Stomach (tissue), 9 donors: Measurements from ENCODE around the gene SULT1A4. TPM values are rescaled to one million over a fixed set of nuclear protein-coding genes. Genes with fewer than 3 reads are reported as not detected.
A peak's percentile ranks its signal among the peaks of the same experiment; 100 is the strongest.
"Not testable (repeated sequence)": the region's sequence is repeated elsewhere in the genome, so short reads cannot be mapped to it uniquely, and the experiment has no call there.

Experiments
- DNase-seq, 2 donors: peaks; one replicate each; pipeline versions ENCODE4 v3.0.0 to v3.0.0-alpha.2; 2013 to 2019
- H3K27ac ChIP-seq, 5 donors: fragments of 200-600 bp in 4 of 5; sonication (generic) in 4 of 5; one replicate each; pipeline ENCODE4 v1.5.1; 2013 to 2019; ENCODE audit warnings: mild to moderate bottlenecking in 1 of 5, moderate library complexity in 1 of 5
- H3K27me3 ChIP-seq, 3 donors: fragments of 200-600 bp; sonication (generic); one replicate each; pipeline ENCODE4 v1.5.1; 2017 to 2019; ENCODE audit warnings: mixed run types in 1 of 3
- H3K36me3 ChIP-seq, 4 donors: fragments of 200-600 bp; sonication (generic); 1 replicate in 3 of 4; 2 replicates in 1 of 4; pipeline ENCODE4 v1.5.1; 2016 to 2019
- H3K4me1 ChIP-seq, 4 donors: fragments of 200-600 bp; sonication (generic); one replicate each; pipeline ENCODE4 v1.5.1; 2016 to 2019
- H3K4me3 ChIP-seq, 4 donors: fragments of 200-600 bp; sonication (generic) in 3 of 4; one replicate each; pipeline ENCODE4 v1.5.1; 2016 to 2019; ENCODE audit warnings: mild to moderate bottlenecking in 1 of 4
- H3K9me3 ChIP-seq, 4 donors: fragments of 200-600 bp; sonication (generic); one replicate each; pipeline ENCODE4 v1.5.1; 2016 to 2019
- WGBS, 5 donors: extraction: QIAGEN DNeasy Blood & Tissue Kit in 3 of 5; methylation state at CpG; one replicate each; pipeline versions ENCODE4 v1.1.5 to v1.1.7; 2013 to 2018; 5-methylcytosine and 5-hydroxymethylcytosine counted together
- intact Hi-C: fragments of 100-400 bp; cut with DNase I; formaldehyde crosslinking; loops from one replicate; pipeline ENCODE4 v1.15.1; 2023; ENCODE audit warnings: low total_unique reads
- polyA plus RNA-seq, 3 donors: library from polyadenylated mRNA; stranded (reverse); fragments of 200-250 nt; gene quantifications; one replicate each; pipeline ENCODE4 v1.2.3, GENCODE V29; 2013
- small RNA-seq, 4 donors: library from RNA; depleted of rRNA; stranded (forward); fragments of <200 nt; gene quantifications; one replicate each; pipeline ENCODE3, GENCODE V24; 2016
- total RNA-seq, 5 donors: library from RNA; depleted of rRNA; stranded (reverse); fragments of >200 nt; gene quantifications; one replicate each; pipeline versions ENCODE4 v1.1.0 to v1.2.3, GENCODE V29; 2014 to 2016
- donor health status: healthy with polysubstance abuse.
- donor health status: Bipolar disorder and iron deficiency.
- donor health status: healthy.

The SULT1A4 gene
- total and polyA plus RNA-seq, 8 donors = 2.6 to 60.3 (median 8.0) TPM; not detected in 1

- DNase-seq, H3K27me3 ChIP-seq, intact Hi-C loops, H3K4me3 ChIP-seq, H3K9me3 ChIP-seq, H3K4me1 ChIP-seq, H3K27ac ChIP-seq, H3K36me3 ChIP-seq: not testable (repeated sequence)
- 0% methylated on average over 1 of the region's 10 CpGs; no CpG with 5 or more reads in 4 of the 5 donors for WGBS, 5 donors
Measured at GRCh38 chr16:29467654-29468366, 8.1 kb downstream of the SULT1A4 start.

GRCh38 chr16:29469660-29470059 is 9.9 kb downstream of the SULT1A4 start:
- peak in 1 of 2 donors; percentile 32 for DNase-seq
- H3K27me3 ChIP-seq, H3K36me3 ChIP-seq, intact Hi-C loops, H3K4me3 ChIP-seq, H3K4me1 ChIP-seq, H3K9me3 ChIP-seq: not testable (repeated sequence)
- WGBS, 5 donors = 10 to 33% (median 12%) methylated on average over 3 to 6 of the region's 6 CpGs
- peak overlapping the region in 4 of 5 donors; percentile 42 to 70 (median 51) for H3K27ac ChIP-seq

GRCh38 chr16:29472065-29472464 is 12.4 kb downstream of the SULT1A4 start:
- DNase-seq, H3K27ac ChIP-seq, intact Hi-C loops, H3K27me3 ChIP-seq, H3K36me3 ChIP-seq, H3K9me3 ChIP-seq, H3K4me1 ChIP-seq, H3K4me3 ChIP-seq: not testable (repeated sequence)
- no CpG with 5 or more reads among the region's 4 CpGs for WGBS, 5 donors

- H3K27ac ChIP-seq, H3K4me1 ChIP-seq, H3K27me3 ChIP-seq, H3K36me3 ChIP-seq, H3K4me3 ChIP-seq, DNase-seq, intact Hi-C loops, H3K9me3 ChIP-seq: not testable (repeated sequence)
- 77 to 91% (median 82%) methylated on average over 5 to 6 of the region's 12 CpGs for WGBS, 5 donors
Measured at GRCh38 chr16:29482276-29482675, 22.6 kb downstream of the SULT1A4 start.

DNA sequence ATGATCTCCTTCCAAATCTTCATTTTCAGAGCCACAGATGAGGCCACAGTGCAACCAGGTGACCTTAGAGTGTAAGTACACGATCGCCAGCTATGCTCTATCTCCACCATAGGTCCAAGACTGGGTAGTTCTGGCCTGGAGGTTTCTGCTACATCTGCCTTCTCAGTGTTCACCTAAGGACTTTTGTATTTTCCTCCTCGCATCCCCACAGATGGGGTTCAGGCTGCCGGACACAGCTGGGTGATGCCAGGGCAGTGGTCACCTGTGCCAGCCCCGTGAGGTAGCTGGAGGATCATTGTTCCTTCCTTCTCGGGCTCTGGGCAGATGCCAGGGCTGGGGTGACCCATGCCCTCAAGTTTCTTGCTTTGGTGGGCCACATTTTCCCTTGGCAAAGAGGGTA is 46.6 kb downstream of the SULT1A4 start, which contains the start of gene NPIPB12:
NPIPB12 (minus strand) TSS at position 101 of the 400 bp plus-strand sequence.
- H3K4me1 ChIP-seq, H3K27me3 ChIP-seq, H3K36me3 ChIP-seq, DNase-seq, H3K9me3 ChIP-seq, H3K27ac ChIP-seq, intact Hi-C loops, H3K4me3 ChIP-seq: not testable (repeated sequence)
- 82 to 91% (median 88%) methylated on average over 2 of the region's 6 CpGs; no CpG with 5 or more reads in 2 of the 5 donors for WGBS, 5 donors

Small RNA genes within 50 kb of the gene (small RNA-seq; reads per million reads assigned to genes)
- 0 reads per million in 4 donors for gene AC133555.2

Other genes starting within 250 kb of the SULT1A4 start
- gene NPIPB11, start 53.2 kb upstream of the SULT1A4 start, total RNA-seq = 10 to 100 TPM in 1 of 5 donors, 1 to 10 TPM in 1, under 1 TPM in 3; 0.58 to 13.4 (median 0.87) TPM
- 1 to 10 TPM in 1 of 3 donors, under 1 TPM in 2; 0.31 to 1.9 (median 0.75) TPM for gene NPIPB11, start 53.2 kb upstream of the SULT1A4 start, polyA plus RNA-seq
- gene BOLA2, start 5.6 kb upstream of the SULT1A4 start, total RNA-seq = 100 to 1,000 TPM in 1 of 5 donors, 10 to 100 TPM in 2, 1 to 10 TPM in 1, not detected in 1; 1.8 to 366 (median 27.0) TPM
- 10 to 100 TPM; 23.7 to 27.7 (median 25.4) TPM for gene BOLA2, start 5.6 kb upstream of the SULT1A4 start, polyA plus RNA-seq
- 100 to 1,000 TPM in 1 of 5 donors, 10 to 100 TPM in 1, 1 to 10 TPM in 1, not detected in 2; 4.2 to 103 (median 19.6) TPM for gene SLX1B, start 5.4 kb upstream of the SULT1A4 start, total RNA-seq
- 10 to 100 TPM; 11.0 to 32.7 (median 18.6) TPM for gene SLX1B, start 5.4 kb upstream of the SULT1A4 start, polyA plus RNA-seq
- 100 to 1,000 TPM in 2 of 5 donors, 10 to 100 TPM in 3; 64.8 to 181 (median 93.2) TPM for gene NPIPB12, start 46.5 kb downstream of the SULT1A4 start, total RNA-seq
- gene NPIPB12, start 46.5 kb downstream of the SULT1A4 start, polyA plus RNA-seq = 10 to 100 TPM; 19.2 to 83.1 (median 55.9) TPM
- 10 to 100 TPM in 1 of 5 donors, 1 to 10 TPM in 4; 1.8 to 20.1 (median 4.3) TPM for gene SPN, start 203.3 kb downstream of the SULT1A4 start, total RNA-seq
- gene SPN, start 203.3 kb downstream of the SULT1A4 start, polyA plus RNA-seq = 1 to 10 TPM in 1 of 3 donors, under 1 TPM in 2; 0.68 to 1.1 (median 0.75) TPM
- 100 to 1,000 TPM in 1 of 5 donors, 1 to 10 TPM in 3, not detected in 1; 5.1 to 114 (median 7.8) TPM for gene QPRT, start 219.3 kb downstream of the SULT1A4 start, total RNA-seq
- gene QPRT, start 219.3 kb downstream of the SULT1A4 start, polyA plus RNA-seq = 10 to 100 TPM in 1 of 3 donors, 1 to 10 TPM in 2; 2.4 to 11.6 (median 7.3) TPM